IPS-18c (cell line): Measurements from ENCODE around the gene AHNAK.
"Not testable (repeated sequence)": the region's sequence is repeated elsewhere in the genome, so short reads cannot be mapped to it uniquely, and the experiment has no call there.

Experiments
- H3K4me3 ChIP-seq: 2 replicates; pipeline ENCODE4 v1.7.0; 2013; ENCODE audit warnings: low read depth, mild to moderate bottlenecking, low read length, moderate library complexity; ENCODE audit not compliant: insufficient read depth
- H3K9me3 ChIP-seq: one replicate; pipeline ENCODE4 v1.6.1; 2013; ENCODE audit warnings: mild to moderate bottlenecking, low read length, moderate library complexity; ENCODE audit not compliant: control insufficient read depth, insufficient read depth

Gene AHNAK

GRCh38 chr11:62399172-62399877, 147.3 kb downstream of the AHNAK start:
- no peaks in the 10 kb centered on the region for H3K9me3 ChIP-seq
- H3K4me3 ChIP-seq: no peak overlapping the region

GRCh38 chr11:62398011-62398994, 148.3 kb downstream of the AHNAK start:
- H3K9me3 ChIP-seq: no peaks in the 10 kb centered on the region
- H3K4me3 ChIP-seq: no peak overlapping the region

- Histone ChIP-seq H3K4me3 (no peak overlapping the region), H3K9me3 (no peaks in the 10 kb centered on the region)
Measured at GRCh38 chr11:62395885-62396551, 150.6 kb downstream of the AHNAK start.

GRCh38 chr11:62394825-62395538, 151.6 kb downstream of the AHNAK start:
- Histone ChIP-seq H3K4me3 (no peak overlapping the region), H3K9me3 (no peaks in the 10 kb centered on the region)

GRCh38 chr11:62393735-62394134, 152.9 kb downstream of the AHNAK start:
- Histone ChIP-seq H3K4me3 (no peak overlapping the region), H3K9me3 (no peaks in the 10 kb centered on the region)

- Histone ChIP-seq H3K9me3 (no peaks in the 10 kb centered on the region), H3K4me3 (no peak overlapping the region)
Measured at GRCh38 chr11:62393061-62393611, 153.5 kb downstream of the AHNAK start.

GRCh38 chr11:62392506-62392905, 154.1 kb downstream of the AHNAK start:
- H3K9me3 ChIP-seq: no peaks in the 10 kb centered on the region
- H3K4me3 ChIP-seq: no peak overlapping the region

GRCh38 chr11:62391642-62392425, 154.8 kb downstream of the AHNAK start:
- H3K4me3 ChIP-seq: no peak overlapping the region
- H3K9me3 ChIP-seq: no peaks in the 10 kb centered on the region

- Histone ChIP-seq H3K9me3 (no peaks in the 10 kb centered on the region), H3K4me3 (no peak overlapping the region)
Measured at GRCh38 chr11:62390722-62391121, 155.9 kb downstream of the AHNAK start.

GRCh38 chr11:62390237-62390636, 156.4 kb downstream of the AHNAK start:
- no peaks in the 10 kb centered on the region for H3K9me3 ChIP-seq
- no peak overlapping the region for H3K4me3 ChIP-seq

- Histone ChIP-seq H3K4me3 (no peak overlapping the region), H3K9me3 (no peaks in the 10 kb centered on the region)
Measured at GRCh38 chr11:62388999-62389398, 157.6 kb downstream of the AHNAK start.

GRCh38 chr11:62387381-62387780, 159.2 kb downstream of the AHNAK start:
- no peak overlapping the region for H3K4me3 ChIP-seq

GRCh38 chr11:62386083-62386482, 160.5 kb downstream of the AHNAK start:
- H3K9me3 ChIP-seq, H3K4me3 ChIP-seq: not testable (repeated sequence)

More at GRCh38 chr11:62387381-62387780, 159.2 kb downstream of the AHNAK start:
- H3K9me3 ChIP-seq: no peaks in the 10 kb centered on the region

GRCh38 chr11:62383822-62384221, 162.8 kb downstream of the AHNAK start:
- Histone ChIP-seq H3K4me3 (no peak overlapping the region), H3K9me3 (no peaks in the 10 kb centered on the region)
